B cell (primary cell): Measurements from ENCODE around the gene GLCCI1. TPM values are rescaled to one million over a fixed set of nuclear protein-coding genes. Genes with fewer than 3 reads are reported as not detected.

Source experiments
- ATAC-seq: fragments of 200-7000 bp; cut with Tn5 transposase; one replicate; pipeline ENCODE4 v1.10.0; 2021; ENCODE audit warnings: low read depth, mild to moderate bottlenecking, moderate number of reproducible peaks, moderate library complexity
- CTCF ChIA-PET: fragments of 350-600 bp; sonication (Branson Sonifier 250); formaldehyde crosslinking; loops from one replicate; lab custom pipeline; 2021; ENCODE audit warnings: antibody characterized with exemption, inconsistent platforms; lab: Charles Lee
- POLR2A ChIA-PET: fragments of 350-600 bp; sonication (Branson Sonifier 250); formaldehyde crosslinking; loops from one replicate; lab custom pipeline; 2021; ENCODE audit warnings: antibody characterized with exemption; lab: Charles Lee
- DNase-seq: peaks from one replicate; pipeline ENCODE4 v3.0.0; 2013
- H2AFZ ChIP-seq: 2 replicates; pipeline ENCODE4 v1.6.1; 2012; ENCODE audit warnings: mild to moderate bottlenecking, low read depth, low read length; ENCODE audit not compliant: insufficient read depth, poor library complexity, severe bottlenecking
- H3K27ac ChIP-seq, 2 donors: 1 replicate in 1 of 2; 2 replicates in 1 of 2; pipeline ENCODE4 v1.5.1; 2012 to 2013; ENCODE audit warnings: low read length in 2 of 2, mild to moderate bottlenecking in 2 of 2, moderate library complexity in 1 of 2
- H3K27me3 ChIP-seq, 4 experiments: fragments of 200-600 bp in 1 of 4; sonication (generic) in 1 of 4; replicated peaks in 1 of 4; 1 replicate in 2 of 4; 2 replicates in 2 of 4; pipeline versions ENCODE4 v1.6.1 to v1.7.0; 2013 to 2016; ENCODE audit warnings: low read length in 3 of 4, mild to moderate bottlenecking in 2 of 4, mixed read lengths in 1 of 4, moderate library complexity in 1 of 4; ENCODE audit not compliant: insufficient read depth in 4 of 4, control insufficient read depth in 3 of 4; ENCODE audit errors: control extremely low read depth in 1 of 4
- H3K36me3 ChIP-seq, 2 experiments: replicated peaks in 1 of 2; 1 replicate in 1 of 2; 2 replicates in 1 of 2; pipeline versions ENCODE4 v1.6.1 to v1.7.1; 2013; ENCODE audit warnings: low read length in 1 of 2; ENCODE audit not compliant: insufficient read depth in 2 of 2, control insufficient read depth in 1 of 2; ENCODE audit errors: control extremely low read depth in 1 of 2, extremely low read depth in 1 of 2
- H3K4me1 ChIP-seq, 2 donors: fragments of 200-600 bp in 1 of 2; sonication (generic) in 1 of 2; 1 replicate in 1 of 2; 2 replicates in 1 of 2; pipeline versions ENCODE4 v1.5.1 to v1.6.1; 2013 to 2017; ENCODE audit warnings: low read length in 2 of 2; ENCODE audit not compliant: control insufficient read depth in 2 of 2, insufficient read depth in 2 of 2
- H3K4me2 ChIP-seq: replicated peaks from 2 replicates; pipeline ENCODE3; 2012; ENCODE audit warnings: mild to moderate bottlenecking, low read depth, low read length; ENCODE audit not compliant: poor library complexity, severe bottlenecking
- H3K4me3 ChIP-seq, 5 experiments: fragments of 200-600 bp in 1 of 5; sonication (generic) in 1 of 5; 1 replicate in 3 of 5; 2 replicates in 2 of 5; pipeline versions ENCODE4 v1.5.1 to v1.7.0; 2011 to 2016; ENCODE audit warnings: low read length in 4 of 5, mild to moderate bottlenecking in 4 of 5, low read depth in 2 of 5, control low read depth in 1 of 5, moderate library complexity in 1 of 5; ENCODE audit not compliant: insufficient read depth in 1 of 5; ENCODE audit errors: control extremely low read depth in 1 of 5, extremely low read depth in 1 of 5
- H3K79me2 ChIP-seq: fragments of 200-600 bp; sonication (generic); one replicate; pipeline ENCODE4 v1.6.0; 2016; ENCODE audit warnings: low read length; ENCODE audit not compliant: control insufficient read depth, insufficient read depth
- H3K9ac ChIP-seq: fragments of 200-600 bp; sonication (generic); 2 replicates; pipeline ENCODE4 v1.6.1; 2017; ENCODE audit warnings: mild to moderate bottlenecking, low read length, moderate library complexity
- H3K9me3 ChIP-seq, 3 donors: one replicate each; pipeline versions ENCODE4 v1.6.1 to v1.7.1; 2013; ENCODE audit warnings: low read length in 2 of 3; ENCODE audit not compliant: control insufficient read depth in 2 of 3, insufficient read depth in 1 of 3; ENCODE audit errors: control extremely low read depth in 1 of 3
- H4K20me1 ChIP-seq: 2 replicates; pipeline ENCODE4 v1.6.0; 2012; ENCODE audit warnings: mild to moderate bottlenecking, low read length; ENCODE audit not compliant: insufficient read depth, control insufficient read depth, poor library complexity, severe bottlenecking
- H3K27ac Mint-ChIP-seq: one replicate; pipeline ENCODE4 v1.8.0; 2021; ENCODE audit warnings: mixed read lengths
- H3K27me3 Mint-ChIP-seq: one replicate; pipeline ENCODE4 v1.8.0; 2021; ENCODE audit warnings: mixed read lengths
- H3K4me1 Mint-ChIP-seq: one replicate; pipeline ENCODE4 v1.8.0; 2021; ENCODE audit warnings: mixed read lengths
- H3K4me3 Mint-ChIP-seq: one replicate; pipeline ENCODE4 v1.8.0; 2021; ENCODE audit warnings: mixed read lengths
- H3K9me3 Mint-ChIP-seq: one replicate; pipeline ENCODE4 v1.8.0; 2022; ENCODE audit warnings: mixed read lengths; ENCODE audit not compliant: insufficient read depth
- CTCF ChIP-seq: fragments of 200-600 bp; IDR thresholded peaks from one replicate; pipeline ENCODE4 v1.8.0; 2022; ENCODE audit warnings: antibody characterized with exemption, mild to moderate bottlenecking
- EZH2 ChIP-seq: IDR thresholded peaks from 2 replicates; pipeline ENCODE4 v1.6.1; 2012; ENCODE audit warnings: borderline replicate concordance, low read depth, mild to moderate bottlenecking, moderate library complexity, low read length; ENCODE audit not compliant: insufficient read depth, poor library complexity, severe bottlenecking
- WGBS: methylation state at CpG from one replicate; pipeline ENCODE4 v1.1.5; 2013; ENCODE audit warnings: missing lambda C conversion rate; ENCODE audit not compliant: insufficient coverage; 5-methylcytosine and 5-hydroxymethylcytosine counted together
- intact Hi-C: fragments of 100-400 bp; cut with micrococcal nuclease; formaldehyde crosslinking; loops from one replicate; pipeline ENCODE4 v1.10.0; 2022
- polyA plus RNA-seq: library from polyadenylated mRNA; depleted of rRNA; stranded (reverse); fragments of >200 nt; gene quantifications from 2 replicates; pipeline ENCODE4 v1.2.3, GENCODE V29; 2012
- total RNA-seq, 2 donors: library from RNA; stranded (reverse); fragments of 120-200 nt in 1 of 2; gene quantifications; 1 replicate in 1 of 2; 2 replicates in 1 of 2; pipeline versions ENCODE4 v1.2.3 to v1.2.4, GENCODE V29; 2013 to 2022

GLCCI1 gene
- total and polyA plus RNA-seq, 2 donors (not counting 1 experiment from before 2014, with no cell fraction given): 17.7 to 50.3 TPM

GRCh38 chr7:8135417-8135816 lies 166.8 kb downstream of the GLCCI1 start:
- Histone ChIP-seq H3K4me1 (peaks cover 24 to 32% of the 10 kb centered on the region in 2 donors), H3K4me3 (no peak overlapping the region), H3K27ac (no peak overlapping the region), H4K20me1 (no peaks in the 10 kb centered on the region), H3K27me3 (no peaks in the 10 kb centered on the region), H3K79me2 (no peaks in the 10 kb centered on the region), H3K4me2 (no peak overlapping the region), H3K36me3 (no peaks in the 10 kb centered on the region), H3K9me3 (no peaks in the 10 kb centered on the region), H2AFZ (no peak overlapping the region), H3K9ac (no peak overlapping the region)
- no peaks in the 10 kb centered on the region for H3K9me3 Mint-ChIP-seq
- intact Hi-C loops: no loop called here
- ATAC-seq (no peak), DNase-seq (no peak)
- POLR2A ChIA-PET: no interaction called here
- H3K4me1 Mint-ChIP-seq: peaks cover 30% of the 10 kb centered on the region
- H3K4me3 Mint-ChIP-seq: no peak overlapping the region
- H3K27me3 Mint-ChIP-seq: no peaks in the 10 kb centered on the region
- TF ChIP-seq CTCF: no peak
- no peak for TF ChIP-seq EZH2
- 96% methylated on average over 3 of the region's 3 CpGs for WGBS
- CTCF ChIA-PET: interaction anchor here (0.8 kb wide), 1 partner anchor 17 kb away, joined by 5 read pairs; no protein-coding TSS in a partner anchor
- H3K27ac Mint-ChIP-seq: no peak overlapping the region

- intact Hi-C loops: no loop called here
- Histone ChIP-seq H3K4me3 (no peak overlapping the region), H3K4me1 (peaks cover 24 to 32% of the 10 kb centered on the region in 2 donors), H3K27me3 (no peaks in the 10 kb centered on the region), H3K4me2 (no peak overlapping the region), H3K36me3 (no peaks in the 10 kb centered on the region), H4K20me1 (no peaks in the 10 kb centered on the region), H2AFZ (no peak overlapping the region), H3K9ac (no peak overlapping the region), H3K79me2 (no peaks in the 10 kb centered on the region), H3K9me3 (no peaks in the 10 kb centered on the region), H3K27ac (no peak overlapping the region)
- ATAC-seq (no peak), DNase-seq (no peak)
- ChIA-PET POLR2A (no interaction called here), CTCF (interaction anchor here (0.8 kb wide), 1 partner anchor 17 kb away, joined by 5 read pairs; no protein-coding TSS in a partner anchor)
- no peaks in the 10 kb centered on the region for H3K9me3 Mint-ChIP-seq
- H3K27me3 Mint-ChIP-seq: no peaks in the 10 kb centered on the region
- peaks cover 30% of the 10 kb centered on the region for H3K4me1 Mint-ChIP-seq
- TF ChIP-seq CTCF (no peak), EZH2 (no peak)
- WGBS: 96% methylated on average over 12 of the region's 12 CpGs
- no peak overlapping the region for H3K27ac Mint-ChIP-seq
- H3K4me3 Mint-ChIP-seq: no peak overlapping the region
Observed at GRCh38 chr7:8136051-8136730, 167.6 kb downstream of the GLCCI1 start.
